ENCODE data around the gene RASIP1.

RASIP1 gene

GRCh38 chr19:48750771-48751504 lies 10.5 kb upstream of the RASIP1 start:
- Histone ChIP-seq H3K4me1 (ENCODE audit: control insufficient read depth, insufficient read depth, low read length) (peaks cover 3% of the 10 kb centered on the region; the same call in 1 of the 2 replicates), H3K27ac (ENCODE audit: extremely low read depth, low read depth, low read length) (no peak overlapping the region), H3K4me3 (ENCODE audit: low read depth, low read length) (no peak overlapping the region), H3K9me3 (ENCODE audit: control insufficient read depth, insufficient read depth, low read depth, low read length) (no peaks in the 10 kb centered on the region), H3K36me3 (ENCODE audit: control insufficient read depth in 2 of 2, insufficient read depth in 1 of 2, low read length in 2 of 2) (no peaks in the 10 kb centered on the region)
- ChIA-PET CTCF (interaction anchor here (0.6 to 1.5 kb wide), 3 partner anchors 23 to 76 kb away, joined by 3 to 5 read pairs (median 3); no protein-coding TSS in a partner anchor), POLR2A (interaction anchor here (0.6 kb wide), 1 partner anchor 8 kb away, joined by 3 read pairs; no protein-coding TSS in a partner anchor)
- TF ChIP-seq PRDM10 (tag by site-specific recombination; IDR thresholded peaks at IDR 0.05) (no peak), WT1 (tag by site-specific recombination; IDR thresholded peaks at IDR 0.05) (peak; percentile 73), ZNF433 (tag by site-specific recombination; IDR thresholded peaks at IDR 0.05; ENCODE audit: low read depth) (no peak), ZSCAN18 (tag by site-specific recombination; IDR thresholded peaks at IDR 0.05) (no peak), ZNF23 (tag by site-specific recombination; IDR thresholded peaks at IDR 0.05; ENCODE audit: borderline replicate concordance) (no peak)

- Histone ChIP-seq H3K4me1 (ENCODE audit: control insufficient read depth, insufficient read depth, low read length) (peaks cover 3% of the 10 kb centered on the region; the same call in 1 of the 2 replicates), H3K27ac (ENCODE audit: extremely low read depth, low read depth, low read length) (no peak overlapping the region), H3K9me3 (ENCODE audit: control insufficient read depth, insufficient read depth, low read depth, low read length) (no peaks in the 10 kb centered on the region), H3K36me3 (ENCODE audit: control insufficient read depth in 2 of 2, insufficient read depth in 1 of 2, low read length in 2 of 2) (no peaks in the 10 kb centered on the region), H3K4me3 (ENCODE audit: low read depth, low read length) (no peak overlapping the region)
- TF ChIP-seq ZNF558 (tag by site-specific recombination; IDR thresholded peaks at IDR 0.05): no peak
- TF ChIP-seq ZNF175 (tag by site-specific recombination; IDR thresholded peaks at IDR 0.05): no peak
- no peak for TF ChIP-seq MZF1 (tag by site-specific recombination; IDR thresholded peaks at IDR 0.05; ENCODE audit: borderline replicate concordance)
- TF ChIP-seq KLF9 (tag by site-specific recombination; IDR thresholded peaks at IDR 0.05; ENCODE audit: low read depth): no peak
- no peak for TF ChIP-seq ZNF530 (tag by site-specific recombination; IDR thresholded peaks at IDR 0.05; ENCODE audit: low read depth)
- no peak for TF ChIP-seq ZNF221 (tag by site-specific recombination; IDR thresholded peaks at IDR 0.05; ENCODE audit: borderline replicate concordance)
- TF ChIP-seq ZNF416 (tag by site-specific recombination; IDR thresholded peaks at IDR 0.05): no peak
- POLR2A ChIA-PET: no interaction called here
- CTCF ChIA-PET: interaction anchor here (0.6 to 1.5 kb wide), 2 partner anchors 23 to 76 kb away, joined by 3 to 5 read pairs; no protein-coding TSS in a partner anchor
Observed at GRCh38 chr19:48750351-48750750, 9.9 kb upstream of the RASIP1 start.

GRCh38 chr19:48749571-48750198 lies 9.3 kb upstream of the RASIP1 start:
- ChIA-PET CTCF (no interaction called here), POLR2A (no interaction called here)
- TF ChIP-seq ZNF24 (tag by site-specific recombination; IDR thresholded peaks at IDR 0.05): no peak
- no peak for TF ChIP-seq ZNF639 (tag by site-specific recombination; IDR thresholded peaks at IDR 0.05)
- H3K9me3 ChIP-seq (ENCODE audit: control insufficient read depth, insufficient read depth, low read depth, low read length): no peaks in the 10 kb centered on the region
- no peak overlapping the region for H3K4me3 ChIP-seq (ENCODE audit: low read depth, low read length)
- H3K27ac ChIP-seq (ENCODE audit: extremely low read depth, low read depth, low read length): no peak overlapping the region
- peaks cover 3% of the 10 kb centered on the region; the same call in 1 of the 2 replicates for H3K4me1 ChIP-seq (ENCODE audit: control insufficient read depth, insufficient read depth, low read length)
- H3K36me3 ChIP-seq (ENCODE audit: control insufficient read depth in 2 of 2, insufficient read depth in 1 of 2, low read length in 2 of 2): no peaks in the 10 kb centered on the region
